ENCODE results near the gene SETBP1. TPM values are rescaled to one million over a fixed set of nuclear protein-coding genes. Genes with fewer than 3 reads are reported as not detected.

SETBP1 gene
- total and polyA plus RNA-seq, 2 of the 8 experiments (the other 6 are each of a cell fraction or from before 2014, with no cell fraction given) = 2.0 to 6.5 TPM

- Histone ChIP-seq H4K5ac (ENCODE audit: insufficient read length, low read depth, low read length) (no peak overlapping the region), H3K27ac (ENCODE audit: low read depth, low read length) (no peak overlapping the region), H3K79me1 (ENCODE audit: low read depth, low read length) (no peaks in the 10 kb centered on the region; the same call in 1 of the 2 replicates), H2BK12ac (ENCODE audit: low read depth, low read length) (no peak overlapping the region), H2AFZ (ENCODE audit: low read length) (no peak overlapping the region), H3K4me3 (ENCODE audit: extremely low read depth in 1 of 4, insufficient read depth in 2 of 4, low read depth in 3 of 4, low read length in 4 of 4) (no peak overlapping the region), H2AK5ac (ENCODE audit: low read depth, low read length) (no peak overlapping the region), H4K20me1 (replicated peaks in 1 of 2; ENCODE audit: control insufficient read depth in 1 of 2, insufficient read depth in 2 of 2, low read length in 2 of 2) (no peaks in the 10 kb centered on the region), H3K14ac (ENCODE audit: insufficient read length) (no peak overlapping the region), H3K18ac (ENCODE audit: extremely low read depth, low read length) (no peak overlapping the region), H3K23me2 (ENCODE audit: low read depth, low read length) (no peaks in the 10 kb centered on the region), H4K8ac (ENCODE audit: extremely low read depth, insufficient read depth, low read length) (0 out of 2 replicates have a peak overlapping the region, but pooled peaks have one; percentile 15), H3K4me1 (replicated peaks in 1 of 4; ENCODE audit: control insufficient read depth in 3 of 4, insufficient read depth in 4 of 4, low read length in 3 of 4) (no peaks in the 10 kb centered on the region; a peak in 1 of 7 replicates), H3K9me3 (ENCODE audit: insufficient read depth in 2 of 2, low read depth in 1 of 2, low read length in 1 of 2) (no peaks in the 10 kb centered on the region), H3K27me3 (replicated peaks in 1 of 4; ENCODE audit: control insufficient read depth in 3 of 4, extremely low read depth in 1 of 4, insufficient read depth in 3 of 4, low read length in 3 of 4) (no peaks in the 10 kb centered on the region), H3K79me2 (ENCODE audit: control insufficient read depth in 1 of 2, insufficient read depth in 2 of 2, low read length in 2 of 2) (no peaks in the 10 kb centered on the region), H3K9ac (replicated peaks in 1 of 4; ENCODE audit: extremely low read depth in 1 of 4, low read depth in 3 of 4, low read length in 3 of 4) (no peak overlapping the region), H3K4ac (replicated peaks; ENCODE audit: insufficient read length, low read depth, low read length) (no peak overlapping the region), H3K23ac (ENCODE audit: insufficient read length) (no peak overlapping the region), H2BK120ac (replicated peaks; ENCODE audit: low read depth, low read length) (no peak overlapping the region), H3K4me2 (ENCODE audit: insufficient read depth in 1 of 2, low read depth in 2 of 2, low read length in 2 of 2) (no peak overlapping the region), H3K56ac (replicated peaks; ENCODE audit: insufficient read length, low read depth, low read length) (no peak overlapping the region), H3K36me3 (ENCODE audit: control insufficient read depth in 2 of 4, insufficient read depth in 4 of 4, low read length in 3 of 4) (no peaks in the 10 kb centered on the region), H4K91ac (replicated peaks; ENCODE audit: insufficient read length, low read length) (no peak overlapping the region), H2BK15ac (ENCODE audit: low read length) (no peak overlapping the region), H2BK5ac (ENCODE audit: low read depth, low read length) (no peak overlapping the region), H2BK20ac (ENCODE audit: low read length) (no peak overlapping the region)
- FAIRE-seq (no peak), DNase-seq (ENCODE audit: low read depth in 1 of 2, low spot score in 2 of 2) (no peak)
- CTCF ChIA-PET (ENCODE audit: partially characterized antibody) = interaction anchor here (1.0 kb wide), 1 partner anchor 497 kb away, joined by 3 read pairs; no protein-coding TSS in a partner anchor
- POLR2A ChIA-PET (ENCODE audit: partially characterized antibody) = no interaction called here
- 86% methylated on average over 10 of the region's 10 CpGs; no CpG with 5 or more reads in 1 of the 2 experiments for WGBS, 2 experiments (ENCODE audit: extremely low coverage in 1 of 2, insufficient coverage in 1 of 2, insufficient read length in 1 of 2, insufficient replicate concordance in 2 of 2, low coverage in 1 of 2, low lambda C conversion rate in 2 of 2, missing lambda C conversion rate in 1 of 2)
- TF ChIP-seq CBX5 (IDR thresholded peaks at IDR 0.05; ENCODE audit: low read depth, low read length) (no peak), POLR2A (IDR thresholded peaks at IDR 0.05; ENCODE audit: control extremely low read depth in 1 of 2, low read depth in 2 of 2, low read length in 2 of 2) (no peak), JUN (IDR thresholded peaks at IDR 0.05; ENCODE audit: low read depth, low read length) (no peak), CTCF (IDR thresholded peaks at IDR 0.05; ENCODE audit: control extremely low read depth in 1 of 3, insufficient read depth in 1 of 3, low read depth in 1 of 3, low read length in 3 of 3) (no peak), RAD21 (IDR thresholded peaks at IDR 0.05 in 1 of 2, conservative IDR thresholded peaks at IDR 0.05 in 1 of 2; ENCODE audit: low read depth in 2 of 2, low read length in 2 of 2) (no peak), BRCA1 (IDR thresholded peaks at IDR 0.05; ENCODE audit: low read depth, low read length) (no peak)
- TF ChIP-seq, protein P1, sequence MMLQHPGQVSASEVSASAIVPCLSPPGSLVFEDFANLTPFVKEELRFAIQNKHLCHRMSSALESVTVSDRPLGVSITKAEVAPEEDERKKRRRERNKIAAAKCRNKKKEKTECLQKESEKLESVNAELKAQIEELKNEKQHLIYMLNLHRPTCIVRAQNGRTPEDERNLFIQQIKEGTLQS (IDR thresholded peaks at IDR 0.05; ENCODE audit: insufficient read depth, low read depth, low read length) = no peak
Observed at GRCh38 chr18:44777457-44778192, 96.9 kb downstream of the SETBP1 start.

All from H1 (cell line).